ENCODE results near the gene DCLK2.

The DCLK2 gene

GRCh38 chr4:150106886-150107285, 28.6 kb downstream of the DCLK2 start:
- no peak for TF ChIP-seq EZH2phosphoT487 (conservative IDR thresholded peaks at IDR 0.05; ENCODE audit: low read length)
- Histone ChIP-seq H3K79me2 (ENCODE audit: insufficient read depth, low read length) (no peaks in the 10 kb centered on the region), H3K9ac (ENCODE audit: low read length) (no peak overlapping the region), H4K20me1 (ENCODE audit: low read depth, low read length) (no peaks in the 10 kb centered on the region), H3K27me3 (ENCODE audit: low read length) (no peaks in the 10 kb centered on the region), H3K4me3 (ENCODE audit: insufficient read depth, low read length, poor library complexity, severe bottlenecking) (no peak overlapping the region), H2AFZ (ENCODE audit: low read depth, low read length, severe bottlenecking) (no peak overlapping the region), H3K9me2 (replicated peaks; ENCODE audit: insufficient read depth, low read length) (no peaks in the 10 kb centered on the region), H3K4me2 (ENCODE audit: low read depth, low read length, poor library complexity, severe bottlenecking) (no peak overlapping the region), H3K9me3 (ENCODE audit: insufficient read depth, low read length) (no peaks in the 10 kb centered on the region), H3K27ac (ENCODE audit: low read depth, low read length) (no peak overlapping the region), H3F3A (ENCODE audit: insufficient read depth) (no peaks in the 10 kb centered on the region), H3K36me3 (ENCODE audit: low read length) (no peaks in the 10 kb centered on the region)

GRCh38 chr4:150108691-150109090, 30.4 kb downstream of the DCLK2 start:
- TF ChIP-seq EZH2phosphoT487 (conservative IDR thresholded peaks at IDR 0.05; ENCODE audit: low read length) (no peak), CTCF (IDR thresholded peaks at IDR 0.05; ENCODE audit: insufficient read depth, low read length, poor library complexity, severe bottlenecking) (no peak)
- no peaks in the 10 kb centered on the region for H3K9me3 ChIP-seq (ENCODE audit: insufficient read depth, low read length)
- H3K9ac ChIP-seq (ENCODE audit: low read length) = no peak overlapping the region
- no peak overlapping the region for H3K27ac ChIP-seq (ENCODE audit: low read depth, low read length)
- no peak overlapping the region for H3K4me3 ChIP-seq (ENCODE audit: insufficient read depth, low read length, poor library complexity, severe bottlenecking)
- no peaks in the 10 kb centered on the region for H3K79me2 ChIP-seq (ENCODE audit: insufficient read depth, low read length)
- H3K27me3 ChIP-seq (ENCODE audit: low read length) = no peaks in the 10 kb centered on the region
- no peaks in the 10 kb centered on the region for H4K20me1 ChIP-seq (ENCODE audit: low read depth, low read length)
- no peaks in the 10 kb centered on the region for H3K9me2 ChIP-seq (replicated peaks; ENCODE audit: insufficient read depth, low read length)
- no peaks in the 10 kb centered on the region for H3K36me3 ChIP-seq (ENCODE audit: low read length)
- no peak overlapping the region for H2AFZ ChIP-seq (ENCODE audit: low read depth, low read length, severe bottlenecking)
- no peaks in the 10 kb centered on the region for H3F3A ChIP-seq (ENCODE audit: insufficient read depth)
- no peak overlapping the region for H3K4me2 ChIP-seq (ENCODE audit: low read depth, low read length, poor library complexity, severe bottlenecking)

- Histone ChIP-seq H3K27ac (ENCODE audit: low read depth, low read length) (no peak overlapping the region), H3K4me3 (ENCODE audit: insufficient read depth, low read length, poor library complexity, severe bottlenecking) (no peak overlapping the region), H3K36me3 (ENCODE audit: low read length) (no peaks in the 10 kb centered on the region), H3K9ac (ENCODE audit: low read length) (no peak overlapping the region), H3K27me3 (ENCODE audit: low read length) (no peaks in the 10 kb centered on the region), H4K20me1 (ENCODE audit: low read depth, low read length) (no peaks in the 10 kb centered on the region), H3K9me2 (replicated peaks; ENCODE audit: insufficient read depth, low read length) (no peaks in the 10 kb centered on the region), H3K9me3 (ENCODE audit: insufficient read depth, low read length) (no peaks in the 10 kb centered on the region), H2AFZ (ENCODE audit: low read depth, low read length, severe bottlenecking) (no peak overlapping the region), H3K79me2 (ENCODE audit: insufficient read depth, low read length) (no peaks in the 10 kb centered on the region), H3F3A (ENCODE audit: insufficient read depth) (no peaks in the 10 kb centered on the region), H3K4me2 (ENCODE audit: low read depth, low read length, poor library complexity, severe bottlenecking) (no peak overlapping the region)
- TF ChIP-seq CTCF (IDR thresholded peaks at IDR 0.05; ENCODE audit: insufficient read depth, low read length, poor library complexity, severe bottlenecking) (no peak), EZH2phosphoT487 (conservative IDR thresholded peaks at IDR 0.05; ENCODE audit: low read length) (no peak)
These were observed 36.4 kb downstream of the DCLK2 start for GRCh38 chr4:150114641-150115040.

- TF ChIP-seq EZH2phosphoT487 (conservative IDR thresholded peaks at IDR 0.05; ENCODE audit: low read length) = no peak
- TF ChIP-seq CTCF (IDR thresholded peaks at IDR 0.05; ENCODE audit: insufficient read depth, low read length, poor library complexity, severe bottlenecking) = no peak
- Histone ChIP-seq H3K9me3 (ENCODE audit: insufficient read depth, low read length) (no peaks in the 10 kb centered on the region), H4K20me1 (ENCODE audit: low read depth, low read length) (no peaks in the 10 kb centered on the region), H3K4me2 (ENCODE audit: low read depth, low read length, poor library complexity, severe bottlenecking) (no peak overlapping the region), H3K27me3 (ENCODE audit: low read length) (no peaks in the 10 kb centered on the region), H3K9ac (ENCODE audit: low read length) (no peak overlapping the region), H3K9me2 (replicated peaks; ENCODE audit: insufficient read depth, low read length) (no peaks in the 10 kb centered on the region), H3K79me2 (ENCODE audit: insufficient read depth, low read length) (no peaks in the 10 kb centered on the region), H3K4me3 (ENCODE audit: insufficient read depth, low read length, poor library complexity, severe bottlenecking) (no peak overlapping the region), H3F3A (ENCODE audit: insufficient read depth) (no peaks in the 10 kb centered on the region), H3K36me3 (ENCODE audit: low read length) (no peaks in the 10 kb centered on the region), H2AFZ (ENCODE audit: low read depth, low read length, severe bottlenecking) (no peak overlapping the region), H3K27ac (ENCODE audit: low read depth, low read length) (no peak overlapping the region)
These were observed 37.6 kb downstream of the DCLK2 start for GRCh38 chr4:150115851-150116250.

Measured in SU-DHL-6 (cell line).